KMS-11 (cell line): ENCODE results near the gene VARS1.

Experiments
- H2AFZ ChIP-seq: fragments of 200-600 bp; sonication (generic); 2 replicates; pipeline ENCODE4 v1.6.1; 2016; ENCODE audit warnings: antibody characterized with exemption, mixed run types, low read depth
- H3K27ac ChIP-seq: fragments of 200-600 bp; sonication (generic); 2 replicates; pipeline ENCODE4 v1.6.1; 2016; ENCODE audit warnings: mild to moderate bottlenecking, mixed run types
- H3K27me3 ChIP-seq: fragments of 200-600 bp; sonication (generic); 2 replicates; pipeline ENCODE4 v1.6.1; 2017; ENCODE audit warnings: mild to moderate bottlenecking, low read depth, mixed run types, moderate library complexity; ENCODE audit not compliant: insufficient read depth
- H3K36me3 ChIP-seq: fragments of 200-600 bp; sonication (generic); 2 replicates; pipeline ENCODE4 v1.6.1; 2017; ENCODE audit warnings: mild to moderate bottlenecking, mixed run types; ENCODE audit not compliant: insufficient read depth
- H3K4me1 ChIP-seq: fragments of 200-600 bp; sonication (generic); 2 replicates; pipeline ENCODE4 v1.6.1; 2016; ENCODE audit warnings: mild to moderate bottlenecking, low read depth, mixed run types; ENCODE audit not compliant: poor library complexity, severe bottlenecking
- H3K4me2 ChIP-seq: fragments of 200-600 bp; sonication (generic); 2 replicates; pipeline ENCODE4 v1.7.0; 2016; ENCODE audit warnings: mild to moderate bottlenecking, mixed run types
- H3K4me3 ChIP-seq: fragments of 200-600 bp; sonication (generic); IDR thresholded peaks from 2 replicates; pipeline ENCODE4 v1.6.1; 2017; ENCODE audit warnings: low read depth, low read length, mixed read lengths; ENCODE audit not compliant: insufficient read depth
- H3K79me2 ChIP-seq: fragments of 200-600 bp; sonication (generic); 2 replicates; pipeline ENCODE4 v1.6.1; 2016; ENCODE audit warnings: low read depth, mixed run types; ENCODE audit not compliant: insufficient read depth
- H3K9ac ChIP-seq: fragments of 200-600 bp; sonication (generic); 2 replicates; pipeline ENCODE4 v1.6.1; 2016; ENCODE audit warnings: mild to moderate bottlenecking, mixed run types
- H4K20me1 ChIP-seq: fragments of 200-600 bp; sonication (generic); 2 replicates; pipeline ENCODE4 v1.6.1; 2016; ENCODE audit warnings: mild to moderate bottlenecking, mixed run types; ENCODE audit not compliant: insufficient read depth
- TF ChIP-seq, protein P1 (sequence below): fragments of 200-600 bp; sonication (generic); conservative IDR thresholded peaks from 2 replicates; pipeline ENCODE4 v1.6.1; 2017; ENCODE audit warnings: low read depth, mild to moderate bottlenecking, antibody characterized with exemption, low read length, moderate library complexity, mixed read lengths

Gene VARS1

DNA sequence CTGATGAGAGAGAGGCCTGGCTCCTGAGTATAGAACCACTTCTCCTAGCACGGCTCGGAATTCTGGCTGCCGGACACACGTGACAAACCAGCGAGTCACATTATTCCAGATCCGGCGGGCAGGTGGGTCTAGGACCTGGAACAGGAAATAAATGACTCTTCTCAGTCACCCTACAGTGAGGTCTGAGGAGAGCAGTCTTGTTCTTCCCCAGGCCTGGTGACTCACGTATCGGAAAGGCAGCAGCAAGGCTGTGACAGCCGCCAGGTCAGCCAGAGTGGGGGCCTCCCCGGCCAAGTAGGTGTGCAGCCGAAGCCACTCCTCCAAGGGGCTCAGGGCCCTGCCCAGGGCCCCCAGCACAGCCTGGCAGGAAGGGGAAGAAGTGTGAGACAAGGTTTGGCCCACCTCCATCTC, 2.8 kb downstream of the VARS1 start:
- no peak overlapping the region for H3K9ac ChIP-seq
- no peak overlapping the region for H3K4me2 ChIP-seq
- no peaks in the 10 kb centered on the region; the same call in 1 of the 2 replicates for H3K36me3 ChIP-seq
- H4K20me1 ChIP-seq: no peaks in the 10 kb centered on the region
- H3K79me2 ChIP-seq: peaks cover 37% of the 10 kb centered on the region
- H3K27me3 ChIP-seq: no peaks in the 10 kb centered on the region
- H3K4me1 ChIP-seq: peaks cover 59% of the 10 kb centered on the region
- no peak overlapping the region for H3K4me3 ChIP-seq
- H3K27ac ChIP-seq: no peak overlapping the region
- TF ChIP-seq, protein P1, sequence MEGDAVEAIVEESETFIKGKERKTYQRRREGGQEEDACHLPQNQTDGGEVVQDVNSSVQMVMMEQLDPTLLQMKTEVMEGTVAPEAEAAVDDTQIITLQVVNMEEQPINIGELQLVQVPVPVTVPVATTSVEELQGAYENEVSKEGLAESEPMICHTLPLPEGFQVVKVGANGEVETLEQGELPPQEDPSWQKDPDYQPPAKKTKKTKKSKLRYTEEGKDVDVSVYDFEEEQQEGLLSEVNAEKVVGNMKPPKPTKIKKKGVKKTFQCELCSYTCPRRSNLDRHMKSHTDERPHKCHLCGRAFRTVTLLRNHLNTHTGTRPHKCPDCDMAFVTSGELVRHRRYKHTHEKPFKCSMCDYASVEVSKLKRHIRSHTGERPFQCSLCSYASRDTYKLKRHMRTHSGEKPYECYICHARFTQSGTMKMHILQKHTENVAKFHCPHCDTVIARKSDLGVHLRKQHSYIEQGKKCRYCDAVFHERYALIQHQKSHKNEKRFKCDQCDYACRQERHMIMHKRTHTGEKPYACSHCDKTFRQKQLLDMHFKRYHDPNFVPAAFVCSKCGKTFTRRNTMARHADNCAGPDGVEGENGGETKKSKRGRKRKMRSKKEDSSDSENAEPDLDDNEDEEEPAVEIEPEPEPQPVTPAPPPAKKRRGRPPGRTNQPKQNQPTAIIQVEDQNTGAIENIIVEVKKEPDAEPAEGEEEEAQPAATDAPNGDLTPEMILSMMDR: no peak
- no peak overlapping the region for H2AFZ ChIP-seq

DNA sequence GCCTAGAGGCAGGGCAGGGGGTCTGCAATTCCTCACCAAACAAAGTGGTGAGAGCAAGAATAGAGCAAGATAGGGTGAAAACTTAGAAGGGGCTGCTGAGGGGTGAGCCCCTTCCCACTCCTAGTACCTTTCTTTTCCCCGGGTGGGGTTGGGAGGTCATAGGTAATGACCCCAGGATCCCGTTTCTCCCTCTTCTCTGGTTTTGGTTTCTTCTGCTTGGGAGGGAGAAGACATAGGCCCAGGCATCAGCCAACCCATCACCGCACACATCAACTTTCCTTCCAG, 3.5 kb downstream of the VARS1 start:
- H3K4me2 ChIP-seq: no peak overlapping the region
- H2AFZ ChIP-seq: no peak overlapping the region
- H3K79me2 ChIP-seq: peaks cover 37% of the 10 kb centered on the region
- H3K4me3 ChIP-seq: no peak overlapping the region
- H4K20me1 ChIP-seq: no peaks in the 10 kb centered on the region
- TF ChIP-seq, protein P1: no peak
- no peaks in the 10 kb centered on the region; the same call in 1 of the 2 replicates for H3K36me3 ChIP-seq
- H3K4me1 ChIP-seq: peaks cover 67% of the 10 kb centered on the region
- H3K9ac ChIP-seq: no peak overlapping the region
- no peak overlapping the region for H3K27ac ChIP-seq
- no peaks in the 10 kb centered on the region for H3K27me3 ChIP-seq

DNA sequence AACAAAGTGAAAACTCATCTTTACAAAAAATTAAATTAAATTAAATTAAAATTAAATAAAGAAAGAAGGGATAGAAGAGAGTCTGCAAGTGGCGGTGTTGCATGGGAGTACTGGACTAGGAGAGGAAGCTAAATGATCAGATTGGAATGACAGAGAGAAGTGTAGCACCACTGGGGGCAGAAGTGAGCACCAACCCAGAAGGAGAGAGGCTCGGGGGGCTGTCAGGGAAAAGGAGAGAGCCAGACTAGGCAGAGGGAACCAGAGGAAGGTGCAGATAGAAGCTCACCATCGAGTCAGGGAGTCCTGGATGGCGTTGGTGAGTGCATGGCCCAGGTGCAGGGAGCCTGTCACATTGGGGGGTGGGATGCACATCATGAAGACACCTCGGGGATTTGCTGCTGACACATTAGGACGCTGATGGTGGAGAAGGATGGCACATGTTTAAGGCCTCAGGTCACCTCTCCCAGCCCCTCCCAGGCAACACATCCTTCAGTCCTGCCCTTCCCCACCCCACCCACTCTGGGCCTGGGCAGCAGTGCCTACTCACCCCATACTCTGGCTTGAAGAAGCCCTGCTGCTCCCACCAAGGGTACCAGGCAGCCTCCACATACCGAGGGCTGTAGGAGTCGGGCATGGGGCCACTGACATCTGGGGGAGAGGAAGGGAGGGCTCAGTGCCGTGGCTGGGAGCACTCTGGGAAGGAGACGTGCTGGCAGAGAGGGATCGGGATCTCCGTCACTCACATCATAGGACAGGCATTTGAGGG, 4.0 kb downstream of the VARS1 start:
- Histone ChIP-seq H2AFZ (no peak overlapping the region), H3K4me1 (peaks cover 67% of the 10 kb centered on the region), H3K4me3 (no peak overlapping the region), H3K79me2 (peaks cover 37% of the 10 kb centered on the region), H4K20me1 (no peaks in the 10 kb centered on the region), H3K27ac (no peak overlapping the region), H3K27me3 (no peaks in the 10 kb centered on the region), H3K9ac (no peak overlapping the region), H3K36me3 (no peaks in the 10 kb centered on the region; the same call in 1 of the 2 replicates), H3K4me2 (no peak overlapping the region)
- TF ChIP-seq, protein P1: peak; percentile 61

DNA sequence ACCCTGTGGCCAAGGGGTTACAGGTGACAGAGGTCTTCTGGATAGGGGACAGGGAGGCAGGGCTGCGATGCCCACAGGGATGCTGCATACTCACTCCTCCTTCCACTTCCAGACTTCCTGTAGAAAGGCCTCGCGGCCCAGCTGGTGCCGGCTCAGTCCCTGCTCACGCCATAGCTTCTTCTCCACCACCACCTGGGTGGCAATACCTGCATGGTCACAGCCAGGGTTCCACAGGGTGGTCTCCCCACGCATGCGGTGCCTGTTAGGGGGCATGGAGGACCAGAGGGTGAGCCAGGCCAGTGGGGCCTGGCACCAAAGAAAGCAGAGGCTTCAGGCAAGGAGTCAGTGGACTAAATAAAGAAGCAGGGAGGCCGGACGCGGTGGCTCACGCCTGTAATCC, 10.1 kb downstream of the VARS1 start:
- H3K9ac ChIP-seq: no peak overlapping the region
- no peaks in the 10 kb centered on the region for H3K27me3 ChIP-seq
- H4K20me1 ChIP-seq: no peaks in the 10 kb centered on the region
- no peak overlapping the region for H3K4me3 ChIP-seq
- H2AFZ ChIP-seq: no peak overlapping the region
- TF ChIP-seq, protein P1: no peak
- peaks cover 4% of the 10 kb centered on the region; the same call in 1 of the 2 replicates for H3K79me2 ChIP-seq
- no peak overlapping the region for H3K4me2 ChIP-seq
- H3K27ac ChIP-seq: no peak overlapping the region
- H3K36me3 ChIP-seq: peaks cover 11% of the 10 kb centered on the region; the same call in 1 of the 2 replicates
- peaks cover 35% of the 10 kb centered on the region for H3K4me1 ChIP-seq
